ENCODE measurements around the gene HDAC9.

DNA sequence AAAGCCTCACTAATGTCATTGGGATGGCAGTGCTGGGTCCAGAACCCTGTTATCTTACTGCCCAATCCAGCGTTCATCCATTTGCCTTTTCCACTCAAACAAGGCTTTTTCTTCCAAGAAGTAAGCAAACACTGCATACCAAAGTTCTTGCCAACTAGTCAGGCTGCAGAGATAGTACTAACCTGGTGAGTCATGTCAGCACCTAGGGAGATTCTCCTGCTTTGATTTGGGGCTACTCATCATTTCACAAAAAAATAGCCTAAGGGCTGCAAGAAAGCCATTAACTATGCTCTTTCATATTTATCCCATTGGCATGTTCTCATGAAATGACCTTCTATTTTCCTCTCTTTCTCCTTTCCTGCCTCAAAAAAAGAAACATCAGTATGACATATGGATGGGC lies 479.3 kb downstream of the HDAC9 start:
- TF ChIP-seq EZH2 (IDR thresholded peaks at IDR 0.05) (no peak), CTCF (IDR thresholded peaks at IDR 0.05) (no peak), EZH2phosphoT487 (IDR thresholded peaks at IDR 0.05) (no peak)
